Endothelial cell of umbilical vein (primary cell): Measurements from ENCODE around the gene RGL3. TPM values are rescaled to one million over a fixed set of nuclear protein-coding genes. Genes with fewer than 3 reads are reported as not detected.

Experiments used
- BruUV-seq: library from RNA; stranded (reverse); fragments of 400-500 nt; replicated peaks from 2 replicates; lab custom pipeline; 2021; lab: Mats Ljungman, UMichigan
- CTCF ChIA-PET: fragments of 300-600, 350-600 bp; sonication (Branson Sonifier 250); formaldehyde crosslinking; loops from one replicate; lab custom pipeline; 2021; ENCODE audit warnings: antibody characterized with exemption, inconsistent platforms; lab: Charles Lee
- POLR2A ChIA-PET: fragments of 300-600, 350-600 bp; sonication (Branson Sonifier 250); formaldehyde crosslinking; loops from one replicate; lab custom pipeline; 2021; ENCODE audit warnings: antibody characterized with exemption, inconsistent platforms; lab: Charles Lee
- DNase-seq: peaks from one replicate; pipeline ENCODE4 v3.0.0-alpha.2; 2011; ENCODE audit warnings: low read depth, low spot score
- FAIRE-seq: peaks from 2 replicates; lab custom pipeline; 2011; peaks lifted over from hg19 to GRCh38; lab: Jason Lieb, UNC
- H2AFZ ChIP-seq: 2 replicates; pipeline ENCODE4 v1.6.0; 2012; ENCODE audit warnings: low read depth, low read length, control low read depth, inconsistent platforms
- H3K27ac ChIP-seq: 2 replicates; pipeline ENCODE4 v1.5.1; 2011; ENCODE audit warnings: low read depth, mild to moderate bottlenecking, control low read depth, low read length, moderate library complexity; ENCODE audit not compliant: insufficient read depth
- H3K27me3 ChIP-seq, 2 experiments: 2 replicates each; pipeline versions ENCODE4 v1.6.0 to v1.6.1; 2011; ENCODE audit warnings: low read length in 2 of 2, mixed read lengths in 1 of 2; ENCODE audit not compliant: control insufficient read depth in 2 of 2, insufficient read depth in 2 of 2
- H3K36me3 ChIP-seq, 2 experiments: 2 replicates in 1 of 2; 3 replicates in 1 of 2; pipeline ENCODE4 v1.5.1; 2011; ENCODE audit warnings: low read length in 2 of 2, mild to moderate bottlenecking in 1 of 2, moderate library complexity in 1 of 2; ENCODE audit not compliant: control insufficient read depth in 2 of 2, insufficient read depth in 2 of 2; ENCODE audit errors: extremely low read depth in 1 of 2
- H3K4me1 ChIP-seq: 3 replicates; pipeline ENCODE4 v1.5.1; 2011; ENCODE audit warnings: mild to moderate bottlenecking, low read length; ENCODE audit not compliant: control insufficient read depth, insufficient read depth; ENCODE audit errors: extremely low read depth
- H3K4me2 ChIP-seq: 2 replicates; pipeline ENCODE4 v1.6.1; 2011; ENCODE audit warnings: low read length, control low read depth, mixed read lengths; ENCODE audit not compliant: insufficient read depth
- H3K4me3 ChIP-seq, 3 experiments: fragments of 200-600 bp in 1 of 3; sonication (generic), shearing (Covaris generic) in 1 of 3; replicated peaks in 1 of 3; 2 replicates each; pipeline ENCODE4 v1.5.1; 2011 to 2016; ENCODE audit warnings: control low read depth in 3 of 3, low read length in 3 of 3, mild to moderate bottlenecking in 2 of 3, inconsistent platforms in 1 of 3, low read depth in 1 of 3, moderate library complexity in 1 of 3; ENCODE audit not compliant: insufficient read depth in 1 of 3
- H3K79me2 ChIP-seq: 2 replicates; pipeline ENCODE4 v1.6.0; 2012; ENCODE audit warnings: low read length, inconsistent platforms; ENCODE audit not compliant: control insufficient read depth, insufficient read depth
- H3K9ac ChIP-seq: replicated peaks from 2 replicates; pipeline ENCODE3; 2011; ENCODE audit warnings: low read length, control low read depth; ENCODE audit not compliant: insufficient read depth; ENCODE audit errors: extremely low read depth
- H3K9me1 ChIP-seq: replicated peaks from 3 replicates; pipeline ENCODE4 v1.6.0; 2011; ENCODE audit warnings: mild to moderate bottlenecking, low read length; ENCODE audit not compliant: control insufficient read depth, insufficient read depth; ENCODE audit errors: extremely low read depth
- H3K9me3 ChIP-seq: replicated peaks from 2 replicates; pipeline ENCODE4 v1.5.1; 2012; ENCODE audit warnings: low read length, inconsistent platforms; ENCODE audit not compliant: control insufficient read depth, insufficient read depth
- H4K20me1 ChIP-seq: replicated peaks from 2 replicates; pipeline ENCODE3; 2011; ENCODE audit warnings: mild to moderate bottlenecking, low read length; ENCODE audit not compliant: control insufficient read depth, insufficient read depth; ENCODE audit errors: extremely low read depth
- CTCF ChIP-seq, 2 donors: IDR thresholded peaks; 1 replicate in 1 of 2; 2 replicates in 1 of 2; pipeline ENCODE4 v1.5.1; 2011; ENCODE audit warnings: low read length in 2 of 2, mild to moderate bottlenecking in 2 of 2, moderate library complexity in 2 of 2, control low read depth in 1 of 2, inconsistent platforms in 1 of 2, low read depth in 1 of 2; ENCODE audit not compliant: insufficient read depth in 1 of 2; ENCODE audit errors: extremely low read depth in 1 of 2
- EZH2 ChIP-seq: IDR thresholded peaks from 2 replicates; pipeline ENCODE4 v1.6.1; 2012; ENCODE audit warnings: borderline replicate concordance, low read depth, mild to moderate bottlenecking, moderate library complexity, low read length, inconsistent platforms; ENCODE audit not compliant: severe bottlenecking
- FOS ChIP-seq: IDR thresholded peaks from 2 replicates; pipeline ENCODE4 v1.6.1; 2011; ENCODE audit warnings: mild to moderate bottlenecking, low read length, moderate library complexity, borderline replicate concordance; ENCODE audit not compliant: insufficient read depth
- GATA2 ChIP-seq: IDR thresholded peaks from 2 replicates; pipeline ENCODE4 v1.7.0; 2011; ENCODE audit warnings: low read depth, mild to moderate bottlenecking, moderate library complexity, mixed read lengths, low read length; ENCODE audit not compliant: insufficient read length, insufficient read depth
- JUN ChIP-seq: IDR thresholded peaks from 2 replicates; pipeline ENCODE4 v1.6.1; 2011; ENCODE audit warnings: borderline replicate concordance, low read depth; ENCODE audit not compliant: insufficient read length, insufficient read depth
- MAX ChIP-seq: IDR thresholded peaks from 2 replicates; pipeline ENCODE4 v1.6.1; 2011; ENCODE audit not compliant: insufficient read depth, insufficient read length
- MYC ChIP-seq: IDR thresholded peaks from one replicate; pipeline ENCODE4 v1.6.1; 2011; ENCODE audit warnings: mild to moderate bottlenecking, low read depth, low read length
- POLR2A ChIP-seq: IDR thresholded peaks from 2 replicates; pipeline ENCODE4 v1.6.1; 2012; ENCODE audit warnings: low read depth, mild to moderate bottlenecking, control low read depth, low read length
- POLR2AphosphoS5 ChIP-seq: IDR thresholded peaks from 2 replicates; pipeline ENCODE4 v1.6.1; 2012; ENCODE audit warnings: low read depth, mild to moderate bottlenecking, control low read depth, low read length, moderate library complexity; ENCODE audit not compliant: insufficient read depth
- dilution Hi-C: fragments of 300-500 bp; cut with MboI; formaldehyde crosslinking; loops from one replicate; pipeline ENCODE4 v1.15.0; 2019; ENCODE audit warnings: low sequenced_read_pairs; ENCODE audit not compliant: extremely low pct_ligation_motif_present
- intact Hi-C: fragments of 100-400 bp; cut with micrococcal nuclease; formaldehyde crosslinking; loops from one replicate; pipeline ENCODE4 v1.10.0; 2022
- polyA plus RNA-seq, 4 experiments: library from polyadenylated mRNA; depleted of rRNA in 3 of 4; stranded (reverse) in 3 of 4; unstranded in 1 of 4; fragments of >200 nt; gene quantifications; 2 replicates each; pipeline versions ENCODE4 v1.2.1 to v1.2.3, GENCODE V29; 2011 to 2012; ENCODE audit warnings: missing spikeins in 1 of 4
- total RNA-seq: library from RNA; stranded (reverse); gene quantifications from 2 replicates; pipeline ENCODE4 v1.2.3, GENCODE V29; 2021

The RGL3 gene
- total and polyA plus RNA-seq, 2 donors (not counting 3 experiments of a cell fraction or from before 2014, with no cell fraction given) = 0.23 to 5.2 TPM

GRCh38 chr19:11380653-11381537 is 38.2 kb downstream of the RGL3 start:
- Histone ChIP-seq H4K20me1 (no peaks in the 10 kb centered on the region), H3K36me3 (no peaks in the 10 kb centered on the region), H3K79me2 (peaks cover 4% of the 10 kb centered on the region), H3K4me3 (peak overlapping the region; percentile 47 to 61 (median 47)), H2AFZ (peak overlapping the region; percentile 94), H3K27ac (peak overlapping the region; percentile 66), H3K9ac (peak overlapping the region; percentile 62), H3K9me3 (no peaks in the 10 kb centered on the region), H3K27me3 (no peaks in the 10 kb centered on the region), H3K4me2 (peak overlapping the region; percentile 68), H3K9me1 (no peaks in the 10 kb centered on the region), H3K4me1 (peaks cover 44% of the 10 kb centered on the region)
- TF ChIP-seq JUN (no peak), MYC (no peak), FOS (no peak), POLR2AphosphoS5 (no peak), EZH2 (no peak), GATA2 (no peak), CTCF (IDR thresholded peaks at IDR 0.05; ENCODE audit: extremely low read depth in 1 of 2, insufficient read depth in 1 of 2, low read depth in 1 of 2, low read length in 2 of 2) (peak; percentile 71 to 86), POLR2A (peak; percentile 36), MAX (no peak)
- FAIRE-seq (peak; percentile 99), DNase-seq (peak; percentile 95)
- dilution Hi-C loops (no loop called here), intact Hi-C loops (loop anchor here (1.0 to 5.0 kb wide), 7 partner anchors 26 to 101 kb away; partner anchors contain the start of genes ODAD3, PLPPR2 and PRKCSH)
- ChIA-PET CTCF (interaction anchor here (0.6 to 5.5 kb wide), 31 partner anchors 8 to 161 kb away, joined by 3 to 55 read pairs (median 5); partner anchors contain the start of genes CCDC159, ELAVL3, ODAD3 and PLPPR2), POLR2A (interaction anchor here (0.7 to 1.5 kb wide), 3 partner anchors 13 to 101 kb away, joined by 3 to 4 read pairs (median 3); partner anchors contain the start of gene CCDC159)
- BruUV-seq = no TSS peak
